CD14-positive monocyte (primary cell): ENCODE measurements around the gene KCTD18. TPM values are rescaled to one million over a fixed set of nuclear protein-coding genes. Genes with fewer than 3 reads are reported as not detected.

Source experiments
- DNase-seq, 3 donors: peaks; one replicate each; pipeline ENCODE4 v3.0.0-alpha.2; 2011 to 2022
- H2AFZ ChIP-seq: 2 replicates; pipeline ENCODE4 v1.6.0; 2012; ENCODE audit warnings: mild to moderate bottlenecking, low read depth, low read length, inconsistent platforms; ENCODE audit not compliant: insufficient read depth, poor library complexity, severe bottlenecking
- H3K27ac ChIP-seq, 2 donors: 1 replicate in 1 of 2; 2 replicates in 1 of 2; pipeline ENCODE4 v1.5.1; 2012 to 2013; ENCODE audit warnings: low read length in 2 of 2, control low read depth in 1 of 2, inconsistent platforms in 1 of 2, low read depth in 1 of 2, mild to moderate bottlenecking in 1 of 2
- H3K27me3 ChIP-seq, 2 donors: one replicate each; pipeline versions ENCODE4 v1.6.0 to v1.6.1; 2011 to 2013; ENCODE audit warnings: low read length in 2 of 2; ENCODE audit not compliant: control insufficient read depth in 2 of 2, insufficient read depth in 2 of 2
- H3K36me3 ChIP-seq, 2 donors: replicated peaks in 1 of 2; 1 replicate in 1 of 2; 2 replicates in 1 of 2; pipeline versions ENCODE4 v1.5.1 to v1.6.1; 2012 to 2013; ENCODE audit warnings: low read length in 2 of 2, control low read depth in 1 of 2, inconsistent platforms in 1 of 2, mild to moderate bottlenecking in 1 of 2; ENCODE audit not compliant: insufficient read depth in 2 of 2, control insufficient read depth in 1 of 2
- H3K4me1 ChIP-seq, 2 donors: 1 replicate in 1 of 2; 2 replicates in 1 of 2; pipeline versions ENCODE4 v1.5.1 to v1.6.1; 2012 to 2013; ENCODE audit warnings: low read length in 2 of 2, control low read depth in 1 of 2, inconsistent platforms in 1 of 2, mild to moderate bottlenecking in 1 of 2, moderate library complexity in 1 of 2; ENCODE audit not compliant: insufficient read depth in 2 of 2, control insufficient read depth in 1 of 2
- H3K4me2 ChIP-seq: replicated peaks from 2 replicates; pipeline ENCODE3; 2012; ENCODE audit warnings: low read length, moderate library complexity, mild to moderate bottlenecking; ENCODE audit not compliant: poor library complexity, severe bottlenecking; ENCODE audit errors: extremely low read depth
- H3K4me3 ChIP-seq, 3 experiments: fragments of 200-600 bp in 1 of 3; sonication (generic) in 1 of 3; replicated peaks in 1 of 3; 1 replicate in 2 of 3; 2 replicates in 1 of 3; pipeline ENCODE4 v1.5.1; 2011 to 2013; ENCODE audit warnings: low read length in 3 of 3, mild to moderate bottlenecking in 3 of 3, control low read depth in 2 of 3, low read depth in 2 of 3, inconsistent platforms in 1 of 3, moderate library complexity in 1 of 3
- H3K79me2 ChIP-seq: 2 replicates; pipeline ENCODE4 v1.6.0; 2012; ENCODE audit warnings: mild to moderate bottlenecking, control low read depth, inconsistent platforms, low read length, moderate library complexity; ENCODE audit not compliant: insufficient read depth
- H3K9ac ChIP-seq: 2 replicates; pipeline ENCODE4 v1.6.0; 2017; ENCODE audit warnings: low read length, mild to moderate bottlenecking; ENCODE audit not compliant: insufficient read depth, poor library complexity, severe bottlenecking
- H3K9me3 ChIP-seq, 2 donors: replicated peaks in 1 of 2; 1 replicate in 1 of 2; 2 replicates in 1 of 2; pipeline versions ENCODE4 v1.5.1 to v1.6.1; 2012 to 2013; ENCODE audit warnings: low read length in 2 of 2, control low read depth in 1 of 2; ENCODE audit not compliant: control insufficient read depth in 1 of 2, insufficient read depth in 1 of 2
- H4K20me1 ChIP-seq: 2 replicates; pipeline ENCODE4 v1.6.0; 2012; ENCODE audit warnings: mild to moderate bottlenecking, low read length, control low read depth, moderate library complexity; ENCODE audit not compliant: insufficient read depth
- H3K27ac Mint-ChIP-seq, 7 donors: one replicate each; pipeline ENCODE4 v1.8.0; 2020; ENCODE audit warnings: mild to moderate bottlenecking in 7 of 7, mixed read lengths in 7 of 7, moderate library complexity in 6 of 7, inconsistent platforms in 2 of 7
- H3K27me3 Mint-ChIP-seq, 3 donors: one replicate each; pipeline ENCODE4 v1.8.0; 2021 to 2022; ENCODE audit warnings: low read depth in 3 of 3, mild to moderate bottlenecking in 3 of 3, mixed read lengths in 3 of 3, moderate library complexity in 3 of 3, inconsistent platforms in 1 of 3
- H3K36me3 Mint-ChIP-seq, 2 donors: one replicate each; pipeline ENCODE4 v1.8.0; 2020; ENCODE audit warnings: mixed read lengths in 2 of 2, inconsistent platforms in 1 of 2, mild to moderate bottlenecking in 1 of 2
- H3K4me1 Mint-ChIP-seq: one replicate; pipeline ENCODE4 v1.8.0; 2020; ENCODE audit warnings: mild to moderate bottlenecking, mixed read lengths
- H3K4me3 Mint-ChIP-seq, 2 donors: one replicate each; pipeline ENCODE4 v1.8.0; 2020; ENCODE audit warnings: mild to moderate bottlenecking in 2 of 2, mixed read lengths in 2 of 2, moderate library complexity in 1 of 2
- H3K9me3 Mint-ChIP-seq, 7 donors: one replicate each; pipeline ENCODE4 v1.8.0; 2020 to 2022; ENCODE audit warnings: mixed read lengths in 7 of 7, mild to moderate bottlenecking in 6 of 7, moderate library complexity in 6 of 7, inconsistent platforms in 2 of 7
- CTCF ChIP-seq: fragments of 200-600 bp; IDR thresholded peaks from one replicate; pipeline ENCODE4 v1.8.0; 2022; ENCODE audit warnings: antibody characterized with exemption, mild to moderate bottlenecking
- WGBS: methylation state at CpG from one replicate; pipeline ENCODE4 v1.1.5; 2013; ENCODE audit warnings: missing lambda C conversion rate; ENCODE audit not compliant: insufficient coverage; 5-methylcytosine and 5-hydroxymethylcytosine counted together
- intact Hi-C, 2 donors: fragments of 100-400 bp; cut with micrococcal nuclease; formaldehyde crosslinking; loops; one replicate each; pipeline versions ENCODE4 v1.15.0 to v1.15.1; 2023
- polyA plus RNA-seq, 3 donors: library from polyadenylated mRNA; depleted of rRNA in 1 of 3; unstranded in 2 of 3; stranded (reverse) in 1 of 3; fragments of 300-500 nt in 2 of 3; fragments of >200 nt in 1 of 3; fragmentation: Illumina TruSeq in 2 of 3; gene quantifications; 1 replicate in 2 of 3; 2 replicates in 1 of 3; pipeline ENCODE4 v1.2.3, GENCODE V29; 2012 to 2021

KCTD18 gene
- polyA plus RNA-seq, 3 donors = 9.7 to 14.6 (median 11.8) TPM

GRCh38 chr2:200472853-200473464 lies 36.9 kb downstream of the KCTD18 start:
- Mint-ChIP-seq H3K4me1 (peaks cover 3% of the 10 kb centered on the region), H3K27me3 (no peaks in the 10 kb centered on the region), H3K27ac (no peak overlapping the region), H3K36me3 (peaks cover 26 to 34% of the 10 kb centered on the region in 2 donors), H3K4me3 (no peak overlapping the region), H3K9me3 (no peaks in the 10 kb centered on the region)
- Histone ChIP-seq H3K4me1 (no peaks in the 10 kb centered on the region), H3K36me3 (peaks cover 0 to 36% of the 10 kb centered on the region in 2 donors), H3K27me3 (no peaks in the 10 kb centered on the region), H3K79me2 (no peaks in the 10 kb centered on the region), H3K9me3 (no peaks in the 10 kb centered on the region), H3K27ac (no peak overlapping the region), H3K4me2 (no peak overlapping the region), H3K4me3 (no peak overlapping the region), H2AFZ (no peak overlapping the region), H4K20me1 (no peaks in the 10 kb centered on the region), H3K9ac (no peak overlapping the region)
- intact Hi-C loops = loop anchor here in 1 of 2 donors (5.0 kb wide), 1 partner anchor 491 kb away; no protein-coding TSS in a partner anchor
- TF ChIP-seq CTCF = no peak
- WGBS = 97% methylated on average over 11 of the region's 14 CpGs
- DNase-seq = no peak

GRCh38 chr2:200471928-200472645 lies 37.8 kb downstream of the KCTD18 start:
- no peak overlapping the region for H3K4me3 Mint-ChIP-seq
- H2AFZ ChIP-seq = no peak overlapping the region
- WGBS = no CpG with 5 or more reads among the region's 8 CpGs

More at GRCh38 chr2:200471928-200472645, 37.8 kb downstream of the KCTD18 start:
- Histone ChIP-seq H3K9ac (no peak overlapping the region), H4K20me1 (no peaks in the 10 kb centered on the region), H3K27me3 (no peaks in the 10 kb centered on the region), H3K4me1 (no peaks in the 10 kb centered on the region), H3K27ac (no peak overlapping the region), H3K36me3 (peaks cover 0 to 37% of the 10 kb centered on the region in 2 donors), H3K79me2 (no peaks in the 10 kb centered on the region), H3K4me3 (no peak overlapping the region), H3K9me3 (no peaks in the 10 kb centered on the region), H3K4me2 (no peak overlapping the region)
- intact Hi-C loops = loop anchor here in 1 of 2 donors (5.0 kb wide), 1 partner anchor 490 kb away; no protein-coding TSS in a partner anchor
- Mint-ChIP-seq H3K9me3 (no peaks in the 10 kb centered on the region), H3K4me1 (peaks cover 3% of the 10 kb centered on the region), H3K27me3 (no peaks in the 10 kb centered on the region), H3K36me3 (peaks cover 24 to 31% of the 10 kb centered on the region in 2 donors), H3K27ac (no peak overlapping the region)
- DNase-seq = no peak
- no peak for TF ChIP-seq CTCF
